Stimulated activated CD8-positive, alpha-beta memory T cell treated with anti-CD3 and anti-CD28 coated beads, Interleukin-15, amount 100 ng/mL, for 24 hours (primary cell): ENCODE measurements around the gene TLR3.
"Not testable (repeated sequence)": the region's sequence is repeated elsewhere in the genome, so short reads cannot be mapped to it uniquely, and the experiment has no call there.

Source experiments
- DNase-seq: peaks from one replicate; pipeline ENCODE4 v3.0.0-alpha.2; 2020; ENCODE audit warnings: low read depth

TLR3 gene

GRCh38 chr4:186050135-186050534, 18.8 kb upstream of the TLR3 start:
- DNase-seq, result not testable (repeated sequence)

DNA sequence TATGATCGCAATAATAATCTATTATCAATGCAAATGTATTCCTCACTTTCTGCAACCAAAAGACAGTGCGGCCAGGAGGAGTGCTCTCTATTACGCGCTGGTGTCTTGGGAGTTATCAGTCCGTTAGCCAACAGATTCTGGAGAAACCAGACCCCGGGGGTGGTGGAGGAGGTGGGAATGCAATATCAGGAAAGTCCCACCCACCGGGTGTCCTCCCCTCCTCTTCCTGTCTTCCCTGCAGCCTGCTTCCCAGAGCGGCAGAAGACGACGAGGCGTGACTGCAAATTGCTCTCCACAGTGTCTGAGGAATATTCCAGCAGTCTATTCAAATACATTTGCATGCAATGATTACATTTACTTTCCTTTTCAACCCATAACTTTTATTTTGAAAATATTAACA, 17.9 kb upstream of the TLR3 start:
- no peak for DNase-seq

- DNase-seq, result no peak
Measured at GRCh38 chr4:186058253-186058979, 10.5 kb upstream of the TLR3 start.

- DNase-seq, result no peak
Measured at GRCh38 chr4:186058980-186059316, 10.0 kb upstream of the TLR3 start.

DNA sequence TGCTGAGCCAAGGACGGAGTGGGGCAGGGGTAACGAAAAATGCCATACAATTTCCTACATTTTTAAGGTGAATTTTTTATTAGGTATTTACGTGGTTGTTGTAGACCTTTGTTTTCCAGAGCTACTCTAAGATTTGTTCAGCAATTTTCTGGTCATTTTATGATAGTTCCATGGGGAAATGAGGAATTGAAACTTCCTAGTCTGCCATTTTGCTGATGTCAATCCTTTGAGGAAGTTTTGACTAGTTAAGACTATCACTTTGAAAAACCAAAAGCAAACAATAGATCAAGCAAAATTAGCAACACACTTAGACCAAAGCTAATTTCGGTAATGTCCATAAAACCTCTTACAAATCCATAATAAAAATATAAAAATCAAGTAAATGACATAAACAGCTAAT, 7.0 kb upstream of the TLR3 start:
- no peak for DNase-seq

GRCh38 chr4:186067757-186068385, 1.1 kb upstream of the TLR3 start:
- no peak for DNase-seq

- no peak for DNase-seq
Measured at GRCh38 chr4:186069729-186070128, 773 bp downstream of the TLR3 start.

DNA sequence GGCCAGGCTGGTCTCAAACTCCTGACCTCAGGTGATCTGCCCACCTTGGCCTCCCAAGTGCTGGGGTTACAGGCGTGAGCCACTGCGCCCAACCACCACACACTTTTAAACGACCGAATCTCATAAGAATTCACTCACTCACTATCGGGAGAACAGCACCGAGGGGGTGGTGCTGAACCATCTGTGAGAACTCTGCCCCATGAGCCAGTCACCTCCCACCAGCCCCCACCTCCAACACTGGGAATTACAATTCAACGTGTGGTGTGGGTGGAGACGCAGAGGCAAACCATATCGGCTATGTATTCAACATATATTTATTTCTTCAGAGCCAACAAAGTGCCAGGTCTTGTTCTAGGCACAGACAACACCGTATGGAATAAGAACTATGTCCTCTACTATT, 3.6 kb downstream of the TLR3 start:
- DNase-seq, result no peak

- DNase-seq, result no peak
Measured at GRCh38 chr4:186074189-186074588, 5.2 kb downstream of the TLR3 start.

- DNase-seq, result no peak
Measured at GRCh38 chr4:186078981-186079638, 10.2 kb downstream of the TLR3 start.

GRCh38 chr4:186079694-186080093, 10.7 kb downstream of the TLR3 start:
- no peak for DNase-seq

- DNase-seq, result no peak
Measured at GRCh38 chr4:186081202-186081807, 12.3 kb downstream of the TLR3 start.

- no peak for DNase-seq
Measured at GRCh38 chr4:186082221-186082620, 13.3 kb downstream of the TLR3 start.

DNA sequence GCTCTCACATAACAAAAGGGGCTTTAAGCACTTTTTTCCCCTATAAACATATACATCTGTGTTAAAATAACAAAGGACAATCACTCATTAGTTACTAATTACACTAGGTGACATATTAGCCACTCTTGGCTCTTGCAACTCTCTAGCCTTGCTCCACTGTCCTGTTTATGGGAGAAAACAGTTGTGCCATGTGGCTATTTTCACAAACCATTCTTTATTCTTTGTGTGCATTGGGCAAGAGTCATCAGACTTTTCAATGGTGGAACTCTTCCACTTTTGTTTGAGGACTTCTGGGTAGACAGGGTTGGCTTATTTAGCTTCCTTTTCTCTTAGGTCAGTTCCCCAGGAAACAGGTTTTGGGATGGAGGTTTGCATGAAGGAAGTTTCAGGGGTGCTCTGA, 19.6 kb downstream of the TLR3 start:
- no peak for DNase-seq

- no peak for DNase-seq
Measured at GRCh38 chr4:186092296-186092695, 23.3 kb downstream of the TLR3 start.

GRCh38 chr4:186095406-186095805, 26.4 kb downstream of the TLR3 start:
- no peak for DNase-seq

DNA sequence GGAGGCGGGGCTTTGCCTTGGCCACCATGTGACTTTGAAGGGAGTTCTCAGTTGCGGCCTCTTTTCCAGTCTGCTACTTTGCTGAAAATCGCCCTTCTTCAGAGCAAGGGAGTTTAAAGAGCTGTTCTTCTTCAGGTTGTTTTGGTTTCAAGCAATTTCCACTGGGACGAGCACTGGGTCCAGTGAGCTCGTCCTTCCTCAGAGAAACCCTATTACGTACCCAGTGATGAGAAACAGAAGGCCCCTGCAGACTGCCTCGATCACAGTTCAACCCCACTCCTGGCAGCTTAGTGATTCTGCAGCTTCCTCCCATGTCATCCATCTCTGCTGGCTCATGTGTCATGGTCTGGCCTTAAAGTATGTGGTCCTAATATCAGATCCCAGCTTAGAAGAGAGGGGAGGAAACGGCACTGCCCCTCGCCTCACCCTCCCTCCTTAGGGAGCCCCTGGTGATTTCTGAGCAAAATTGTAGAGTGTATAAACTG, 27.8 kb downstream of the TLR3 start:
- DNase-seq, result no peak

DNA sequence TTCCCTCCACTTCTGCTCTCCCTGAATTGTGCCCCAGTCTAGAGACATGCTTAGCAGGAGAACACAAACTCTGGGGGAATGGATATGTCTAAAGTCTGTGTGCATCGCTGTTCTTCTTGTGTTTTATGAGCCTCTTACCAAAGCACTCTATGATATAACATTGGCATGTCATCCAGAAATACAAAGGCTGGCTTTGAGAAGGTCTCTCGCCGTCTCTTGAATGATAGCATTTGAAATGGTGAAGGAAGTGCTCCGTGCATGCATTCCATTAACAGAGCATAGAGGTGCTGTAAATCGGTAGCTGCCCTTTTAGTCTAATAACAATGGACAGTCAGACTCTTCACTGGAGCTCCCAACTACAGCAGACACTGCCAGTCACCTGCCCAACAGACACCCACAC, 28.4 kb downstream of the TLR3 start:
- no peak for DNase-seq

- no peak for DNase-seq
Measured at GRCh38 chr4:186102931-186103330, 34.0 kb downstream of the TLR3 start.

DNA sequence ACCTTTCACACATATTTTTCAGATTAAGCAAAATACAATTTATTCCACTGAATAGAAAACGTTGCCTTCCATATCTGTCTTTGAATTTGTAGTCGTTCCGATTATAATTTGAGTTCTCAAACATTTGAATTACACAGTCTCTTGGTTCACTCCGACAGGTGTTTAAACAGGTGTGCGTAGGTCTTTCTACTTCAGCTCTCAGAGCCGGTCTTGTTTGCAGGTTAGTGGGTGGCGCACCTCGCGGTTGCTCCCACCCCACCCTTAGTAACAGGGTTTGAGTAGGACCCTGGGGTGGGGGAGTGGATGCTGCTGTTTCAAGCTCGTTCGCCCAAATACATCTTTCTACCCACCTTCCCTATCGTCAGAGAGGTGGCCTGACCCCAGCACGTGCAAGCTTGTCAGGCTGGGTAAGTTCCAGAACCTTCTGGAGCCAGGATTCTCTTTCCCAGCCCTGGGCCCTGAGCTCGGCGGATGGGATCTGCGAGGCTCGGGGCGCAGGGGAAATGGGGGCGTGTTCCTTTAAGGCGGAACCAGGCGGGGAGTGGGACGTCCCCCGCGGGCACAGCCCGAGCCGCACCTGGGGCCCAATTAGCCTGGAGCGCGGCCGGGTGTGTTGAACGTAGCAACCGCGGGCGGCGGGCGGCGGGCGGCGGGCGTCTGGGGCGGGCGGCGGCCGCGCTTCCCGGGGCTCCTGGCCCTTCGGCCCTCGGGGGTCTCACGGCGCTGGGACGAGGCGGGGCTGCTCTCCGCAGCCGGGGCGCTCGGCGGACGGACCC, 35.3 kb downstream of the TLR3 start, which contains the start of gene FAM149A:
Gene FAM149A (plus strand): TSS at position 591 of the 776 bp plus-strand sequence.
- peak; percentile 20 for DNase-seq

DNA sequence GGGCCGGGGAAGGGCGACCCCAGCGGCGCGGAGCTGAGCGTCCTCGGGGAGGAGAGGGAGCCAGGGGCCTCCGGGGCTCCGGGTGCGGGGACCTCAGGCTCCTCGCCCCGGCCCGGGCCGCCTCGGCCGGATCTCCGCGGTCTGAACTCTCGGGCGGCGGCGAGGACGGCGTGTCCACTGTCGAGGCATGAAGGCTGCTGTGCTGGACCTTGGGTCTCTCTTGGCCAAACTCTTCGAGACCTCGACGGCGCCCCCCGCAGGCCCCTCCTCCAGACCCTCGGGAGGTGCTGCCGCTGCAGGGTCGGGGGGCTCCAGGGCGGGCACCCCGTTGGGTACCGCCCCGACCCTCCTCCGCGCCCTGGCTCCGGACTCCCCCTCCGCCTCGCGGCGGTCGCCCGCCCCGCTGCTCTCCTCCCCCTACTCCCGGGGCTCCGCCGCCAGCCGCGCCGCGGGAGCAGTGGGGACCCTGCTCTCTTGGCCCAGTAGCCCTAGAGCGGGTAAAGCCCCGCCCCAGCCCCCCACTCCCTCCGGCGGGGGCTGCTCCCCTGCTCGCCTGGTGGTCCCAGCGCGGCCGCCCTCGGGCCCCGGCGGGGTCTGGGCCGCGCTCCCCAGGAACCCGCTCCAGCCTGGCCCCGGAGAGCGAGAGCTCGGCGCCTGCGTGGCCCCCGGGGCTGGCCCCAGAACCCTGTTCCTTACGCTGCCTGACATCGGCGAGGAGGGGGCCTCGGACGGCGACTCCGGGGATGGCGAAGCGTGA, 36.1 kb downstream of the TLR3 start:
- no peak for DNase-seq
